IMR-90 (cell line): Measurements from ENCODE around the gene ARHGAP10. TPM values are rescaled to one million over a fixed set of nuclear protein-coding genes. Genes with fewer than 3 reads are reported as not detected.

Experiments used
- ATAC-seq: fragments of 200-7000 bp; cut with Tn5 transposase; 2 replicates; pipeline ENCODE4 v1.9.1; 2020; ENCODE audit warnings: low read depth, mild to moderate bottlenecking, moderate library complexity
- BruUV-seq: library from RNA; stranded (reverse); fragments of 400-500 nt; replicated peaks from 2 replicates; lab custom pipeline; 2021; lab: Mats Ljungman, UMichigan
- CTCF ChIA-PET: fragments of 300-600 bp; formaldehyde crosslinking; extraction: SDS; loops from one replicate; lab custom pipeline; 2021; ENCODE audit warnings: antibody characterized with exemption; lab: Yijun Ruan, JAX
- POLR2A ChIA-PET: fragments of 300-600 bp; sonication (Branson Sonifier 250); formaldehyde crosslinking; loops from one replicate; lab custom pipeline; 2022; ENCODE audit warnings: antibody characterized with exemption; ENCODE audit not compliant: unreplicated experiment; lab: Charles Lee
- DNase-seq: peaks from one replicate; pipeline ENCODE4 v3.0.0; 2013
- H2AFZ ChIP-seq: replicated peaks from 2 replicates; pipeline ENCODE3; 2013; ENCODE audit warnings: low read length, mild to moderate bottlenecking; ENCODE audit not compliant: poor library complexity
- H2AK5ac ChIP-seq: 2 replicates; pipeline ENCODE4 v1.6.1; 2013; ENCODE audit warnings: low read depth, low read length, inconsistent platforms
- H2AK9ac ChIP-seq: replicated peaks from 2 replicates; pipeline ENCODE3; 2013; ENCODE audit warnings: mild to moderate bottlenecking, low read depth, low read length, moderate library complexity; ENCODE audit not compliant: poor library complexity
- H2BK120ac ChIP-seq: 2 replicates; pipeline ENCODE4 v1.6.1; 2013; ENCODE audit warnings: low read depth, low read length, inconsistent platforms
- H2BK15ac ChIP-seq: 3 replicates; pipeline ENCODE4 v1.6.1; 2013; ENCODE audit warnings: low read depth, low read length, inconsistent platforms
- H2BK20ac ChIP-seq: 2 replicates; pipeline ENCODE4 v1.6.1; 2013; ENCODE audit warnings: low read depth, mild to moderate bottlenecking, inconsistent platforms, low read length, moderate library complexity
- H2BK5ac ChIP-seq: 2 replicates; pipeline ENCODE4 v1.6.1; 2013; ENCODE audit warnings: mild to moderate bottlenecking, low read depth, low read length, inconsistent platforms; ENCODE audit not compliant: poor library complexity, severe bottlenecking
- H3K14ac ChIP-seq: replicated peaks from 2 replicates; pipeline ENCODE4 v1.6.1; 2013; ENCODE audit warnings: low read depth, low read length, inconsistent platforms
- H3K18ac ChIP-seq: 2 replicates; pipeline ENCODE4 v1.6.1; 2013; ENCODE audit warnings: low read depth, low read length, control low read depth
- H3K23ac ChIP-seq: 2 replicates; pipeline ENCODE4 v1.6.1; 2013; ENCODE audit warnings: low read depth, low read length, inconsistent platforms
- H3K27ac ChIP-seq: 2 replicates; pipeline ENCODE4 v1.5.1; 2013; ENCODE audit warnings: mild to moderate bottlenecking, control low read depth, low read length; ENCODE audit not compliant: insufficient read depth
- H3K27me3 ChIP-seq: 2 replicates; pipeline ENCODE4 v1.6.1; 2013; ENCODE audit warnings: low read length; ENCODE audit not compliant: control insufficient read depth, insufficient read depth
- H3K36me3 ChIP-seq: 2 replicates; pipeline ENCODE4 v1.6.1; 2013; ENCODE audit warnings: low read length, mixed read lengths; ENCODE audit not compliant: control insufficient read depth, insufficient read depth
- H3K4ac ChIP-seq: 2 replicates; pipeline ENCODE4 v1.6.1; 2013; ENCODE audit warnings: low read depth, low read length, inconsistent platforms
- H3K4me1 ChIP-seq: 2 replicates; pipeline ENCODE4 v1.6.1; 2013; ENCODE audit warnings: low read length, mixed read lengths; ENCODE audit not compliant: control insufficient read depth, insufficient read depth
- H3K4me2 ChIP-seq: 2 replicates; pipeline ENCODE4 v1.6.1; 2013; ENCODE audit warnings: low read depth, mild to moderate bottlenecking, control low read depth, low read length, moderate library complexity
- H3K4me3 ChIP-seq: 2 replicates; pipeline ENCODE4 v1.5.1; 2013; ENCODE audit warnings: low read depth, mild to moderate bottlenecking, control low read depth, low read length, moderate library complexity; ENCODE audit not compliant: insufficient read depth
- H3K56ac ChIP-seq: 2 replicates; pipeline ENCODE4 v1.6.1; 2013; ENCODE audit warnings: low read length, inconsistent platforms; ENCODE audit not compliant: insufficient read depth; ENCODE audit errors: extremely low read depth
- H3K79me1 ChIP-seq, 2 experiments: 2 replicates each; pipeline ENCODE4 v1.6.1; 2013; ENCODE audit warnings: low read length in 2 of 2, inconsistent platforms in 1 of 2, low read depth in 1 of 2
- H3K9ac ChIP-seq: 2 replicates; pipeline ENCODE4 v1.6.1; 2013; ENCODE audit warnings: low read depth, low read length, control low read depth
- H3K9me1 ChIP-seq: 2 replicates; pipeline ENCODE4 v1.6.1; 2013; ENCODE audit warnings: low read length, inconsistent platforms; ENCODE audit not compliant: insufficient read depth
- H3K9me3 ChIP-seq: 2 replicates; pipeline ENCODE4 v1.6.1; 2013; ENCODE audit warnings: low read length; ENCODE audit not compliant: control insufficient read depth, insufficient read depth
- H4K20me1 ChIP-seq: 2 replicates; pipeline ENCODE4 v1.6.1; 2013; ENCODE audit warnings: low read length, inconsistent platforms; ENCODE audit not compliant: insufficient read depth
- H4K5ac ChIP-seq: 2 replicates; pipeline ENCODE4 v1.6.1; 2013; ENCODE audit warnings: mild to moderate bottlenecking, low read depth, low read length, control low read depth
- H4K8ac ChIP-seq, 2 experiments: 2 replicates each; pipeline ENCODE4 v1.6.1; 2013; ENCODE audit warnings: low read depth in 2 of 2, low read length in 2 of 2, control low read depth in 1 of 2, inconsistent platforms in 1 of 2
- H4K91ac ChIP-seq: 2 replicates; pipeline ENCODE4 v1.6.1; 2013; ENCODE audit warnings: low read depth, low read length, inconsistent platforms; ENCODE audit not compliant: insufficient read depth
- BHLHE40 ChIP-seq: fragments of 150-350 bp; IDR thresholded peaks from 2 replicates; pipeline ENCODE4 v1.6.1; 2016; ENCODE audit warnings: mild to moderate bottlenecking, low read depth, low read length
- CEBPB ChIP-seq: IDR thresholded peaks from 2 replicates; pipeline ENCODE4 v1.6.1; 2012; ENCODE audit warnings: low read depth, low read length, improper control_type of control experiment
- FOS ChIP-seq: fragments of 150-350 bp; IDR thresholded peaks from 2 replicates; pipeline ENCODE4 v1.6.1; 2016; ENCODE audit warnings: low read depth, low read length
- MAFK ChIP-seq: IDR thresholded peaks from 2 replicates; pipeline ENCODE4 v1.6.1; 2012; ENCODE audit warnings: low read depth, low read length, improper control_type of control experiment
- MAZ ChIP-seq: IDR thresholded peaks from 2 replicates; pipeline ENCODE4 v1.6.1; 2012; ENCODE audit warnings: low read depth, mild to moderate bottlenecking, low read length, improper control_type of control experiment, moderate library complexity, borderline replicate concordance
- MXI1 ChIP-seq: IDR thresholded peaks from 2 replicates; pipeline ENCODE4 v1.6.1; 2012; ENCODE audit warnings: low read depth, mild to moderate bottlenecking, low read length, moderate library complexity, borderline replicate concordance
- RCOR1 ChIP-seq: IDR thresholded peaks from 2 replicates; pipeline ENCODE4 v1.6.1; 2012; ENCODE audit warnings: mild to moderate bottlenecking, low read length, improper control_type of control experiment; ENCODE audit not compliant: insufficient replicate concordance
- WGBS, 2 experiments: methylation state at CpG; one replicate each; pipeline versions ENCODE4 v1.1.5 to v1.1.7; 2013; ENCODE audit warnings: missing lambda C conversion rate in 2 of 2; ENCODE audit not compliant: insufficient read length in 1 of 2; ENCODE audit errors: extremely low coverage in 2 of 2; 5-methylcytosine and 5-hydroxymethylcytosine counted together
- dilution Hi-C: fragments of 300-500 bp; cut with HindIII; formaldehyde crosslinking; loops from one replicate; pipeline ENCODE4 v1.14.3; 2018; ENCODE audit warnings: low sequenced_read_pairs; ENCODE audit not compliant: unreplicated experiment
- in situ Hi-C: fragments of 300-500 bp; cut with MboI; formaldehyde crosslinking; loops from 3 replicates; pipeline ENCODE4 v1.14.3; 2019; ENCODE audit warnings: low sequenced_read_pairs, inconsistent platforms, mixed read lengths
- intact Hi-C: fragments of 100-400 bp; cut with micrococcal nuclease; formaldehyde crosslinking; loops from 2 replicates; pipeline ENCODE4 v1.10.0; 2022
- polyA plus RNA-seq, 3 experiments: library from polyadenylated mRNA; depleted of rRNA; stranded (reverse); fragments of >200 nt; gene quantifications; 2 replicates each; pipeline ENCODE4 v1.2.3, GENCODE V29; 2012; ENCODE audit warnings: low replicate concordance in 1 of 3
- total RNA-seq: library from RNA; depleted of rRNA; stranded (reverse); fragments of >200 nt; gene quantifications from 2 replicates; pipeline ENCODE4 v1.2.3, GENCODE V29; 2012
- TF ChIP-seq, protein P1 (sequence below): conservative IDR thresholded peaks from 2 replicates; pipeline ENCODE4 v1.5.1; 2012; ENCODE audit warnings: mild to moderate bottlenecking, low read depth, low read length, improper control_type of control experiment

Gene ARHGAP10
- total and polyA plus RNA-seq, 2 of the 4 experiments (the other 2 are of a cell fraction): 27.1 to 29.4 TPM

GRCh38 chr4:147714575-147715401, 17.1 kb upstream of the ARHGAP10 start:
- dilution Hi-C loops (no loop called here), in situ Hi-C loops (no loop called here), intact Hi-C loops (no loop called here)
- Histone ChIP-seq H3K9ac (no peak overlapping the region), H3K4me1 (peaks cover 4% of the 10 kb centered on the region; the same call in 1 of the 2 replicates), H2AK9ac (no peak overlapping the region), H3K27ac (peak overlapping the region; percentile 79), H3K79me1 (no peaks in the 10 kb centered on the region), H3K9me1 (no peaks in the 10 kb centered on the region), H4K20me1 (no peaks in the 10 kb centered on the region), H2BK120ac (peak overlapping the region; percentile 59; the same call in 1 of the 2 replicates), H3K4me2 (no peak overlapping the region), H2BK20ac (0 out of 2 replicates have a peak overlapping the region, but pooled peaks have one; percentile 47), H4K5ac (peak overlapping the region; percentile 70; the same call in 1 of the 2 replicates), H2AFZ (no peak overlapping the region), H2BK5ac (peak overlapping the region; percentile 90), H4K8ac (peak overlapping the region in 1 of 2 experiments; percentile 67; a peak in 1 of 4 replicates), H3K36me3 (no peaks in the 10 kb centered on the region), H2BK15ac (no peak overlapping the region), H3K4me3 (no peak overlapping the region), H2AK5ac (peak overlapping the region; percentile 54; the same call in 1 of the 2 replicates), H4K91ac (no peak overlapping the region), H3K14ac (peak overlapping the region; percentile 67; the same call in 1 of the 2 replicates), H3K56ac (no peak overlapping the region), H3K4ac (peak overlapping the region; percentile 79), H3K9me3 (no peaks in the 10 kb centered on the region), H3K27me3 (no peaks in the 10 kb centered on the region), H3K18ac (peak overlapping the region; percentile 78), H3K23ac (no peak overlapping the region)
- no CpG with 5 or more reads among the region's 8 CpGs for WGBS, 2 experiments
- CTCF ChIA-PET: interaction anchor here (1.2 to 1.5 kb wide), 2 partner anchors 23 to 152 kb away, joined by 3 to 11 read pairs; no protein-coding TSS in a partner anchor
- ATAC-seq (peak; percentile 88), DNase-seq (peak; percentile 90)
- POLR2A ChIA-PET: no interaction called here
- no peak for TF ChIP-seq BHLHE40
- no peak for TF ChIP-seq MAZ
- peak; percentile 71; the same call in 1 of the 2 replicates for TF ChIP-seq CEBPB
- no peak for TF ChIP-seq FOS
- TF ChIP-seq MAFK: no peak
- no peak for TF ChIP-seq MXI1
- TF ChIP-seq, protein P1, sequence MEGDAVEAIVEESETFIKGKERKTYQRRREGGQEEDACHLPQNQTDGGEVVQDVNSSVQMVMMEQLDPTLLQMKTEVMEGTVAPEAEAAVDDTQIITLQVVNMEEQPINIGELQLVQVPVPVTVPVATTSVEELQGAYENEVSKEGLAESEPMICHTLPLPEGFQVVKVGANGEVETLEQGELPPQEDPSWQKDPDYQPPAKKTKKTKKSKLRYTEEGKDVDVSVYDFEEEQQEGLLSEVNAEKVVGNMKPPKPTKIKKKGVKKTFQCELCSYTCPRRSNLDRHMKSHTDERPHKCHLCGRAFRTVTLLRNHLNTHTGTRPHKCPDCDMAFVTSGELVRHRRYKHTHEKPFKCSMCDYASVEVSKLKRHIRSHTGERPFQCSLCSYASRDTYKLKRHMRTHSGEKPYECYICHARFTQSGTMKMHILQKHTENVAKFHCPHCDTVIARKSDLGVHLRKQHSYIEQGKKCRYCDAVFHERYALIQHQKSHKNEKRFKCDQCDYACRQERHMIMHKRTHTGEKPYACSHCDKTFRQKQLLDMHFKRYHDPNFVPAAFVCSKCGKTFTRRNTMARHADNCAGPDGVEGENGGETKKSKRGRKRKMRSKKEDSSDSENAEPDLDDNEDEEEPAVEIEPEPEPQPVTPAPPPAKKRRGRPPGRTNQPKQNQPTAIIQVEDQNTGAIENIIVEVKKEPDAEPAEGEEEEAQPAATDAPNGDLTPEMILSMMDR: no peak
- no peak for TF ChIP-seq RCOR1
- BruUV-seq: no TSS peak
